Fibroblast of villous mesenchyme (primary cell): ENCODE measurements around the gene PRKCE. TPM values are rescaled to one million over a fixed set of nuclear protein-coding genes. Genes with fewer than 3 reads are reported as not detected.
A peak's percentile ranks its signal among the peaks of the same experiment; 100 is the strongest.

Experiments used
- DNase-seq: peaks from one replicate; pipeline ENCODE4 v3.0.0-alpha.2; 2010; ENCODE audit warnings: low read depth
- H3K4me3 ChIP-seq: 2 replicates; pipeline ENCODE4 v1.5.1; 2011; ENCODE audit warnings: low read depth, mild to moderate bottlenecking, low read length
- CTCF ChIP-seq: IDR thresholded peaks from 2 replicates; pipeline ENCODE4 v1.5.1; 2012; ENCODE audit warnings: low read depth, mild to moderate bottlenecking, low read length; ENCODE audit not compliant: insufficient read depth
- total RNA-seq: library from RNA; depleted of rRNA; stranded (reverse); fragments of >200 nt; gene quantifications from 2 replicates; pipeline ENCODE4 v1.2.3, GENCODE V29; 2012

The PRKCE gene
- total RNA-seq, 1 donor: 27.2 TPM

DNA sequence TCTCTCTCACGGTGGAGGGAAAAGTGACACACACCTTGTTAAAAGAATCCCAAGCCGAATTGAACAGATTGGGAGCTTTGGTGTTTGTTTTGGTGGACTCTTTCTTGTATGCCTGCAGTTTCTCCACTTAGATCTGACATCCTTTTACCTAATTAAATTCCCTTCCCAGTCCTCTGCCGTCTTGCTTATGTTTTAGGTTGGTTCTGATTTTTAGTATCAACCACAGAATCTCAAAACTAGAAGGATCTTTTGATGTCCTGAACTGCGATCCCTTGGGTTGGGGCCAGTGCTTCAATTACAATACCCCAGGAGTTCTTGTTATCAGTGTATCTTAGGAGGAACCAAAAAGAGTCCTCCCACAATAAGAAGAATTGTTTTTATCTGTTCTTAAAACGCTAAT is 112.3 kb downstream of the PRKCE start:
- H3K4me3 ChIP-seq: no peak overlapping the region
- no peak for DNase-seq
- no peak for TF ChIP-seq CTCF

- peak; percentile 38 for DNase-seq
- H3K4me3 ChIP-seq: no peak overlapping the region
- no peak for TF ChIP-seq CTCF
Measured at GRCh38 chr2:45765007-45765727, 113.7 kb downstream of the PRKCE start.

GRCh38 chr2:45765728-45766254 is 114.3 kb downstream of the PRKCE start:
- no peak overlapping the region for H3K4me3 ChIP-seq
- peak; percentile 95 for DNase-seq
- TF ChIP-seq CTCF: no peak

DNA sequence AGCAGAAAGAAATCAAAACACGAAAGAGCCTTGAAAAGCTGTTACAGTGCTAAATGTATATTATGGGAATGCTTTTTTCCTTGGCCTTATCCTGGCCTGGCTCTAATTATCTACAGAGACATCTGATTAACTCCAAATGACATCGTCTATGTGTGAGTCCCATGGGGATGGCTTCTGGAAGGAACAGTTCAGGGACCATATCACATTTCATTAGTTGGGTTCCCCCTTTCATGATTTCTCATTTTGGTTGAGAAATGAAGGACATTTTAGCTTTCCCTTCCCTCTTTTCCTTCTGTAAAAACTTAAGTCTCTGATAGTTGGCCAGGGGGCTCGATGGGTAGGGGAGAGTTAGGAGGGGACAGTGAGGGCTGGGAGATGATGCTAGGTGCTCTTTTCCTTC is 116.7 kb downstream of the PRKCE start:
- no peak for DNase-seq
- no peak overlapping the region for H3K4me3 ChIP-seq
- no peak for TF ChIP-seq CTCF

GRCh38 chr2:45769056-45769455 is 117.6 kb downstream of the PRKCE start:
- no peak for DNase-seq
- no peak overlapping the region for H3K4me3 ChIP-seq
- no peak for TF ChIP-seq CTCF

- H3K4me3 ChIP-seq: no peak overlapping the region
- no peak for TF ChIP-seq CTCF
- DNase-seq: no peak
Measured at GRCh38 chr2:45769854-45770576, 118.5 kb downstream of the PRKCE start.
